Left renal pelvis (tissue), 4 donors: ENCODE measurements around the gene THEMIS. TPM values are rescaled to one million over a fixed set of nuclear protein-coding genes. Genes with fewer than 3 reads are reported as not detected.
"Not testable (repeated sequence)": the region's sequence is repeated elsewhere in the genome, so short reads cannot be mapped to it uniquely, and the experiment has no call there.

Source experiments
- DNase-seq, 4 donors: peaks; one replicate each; pipeline ENCODE4 v3.0.0-alpha.2; 2013; ENCODE audit warnings: low read depth in 4 of 4, low spot score in 3 of 4
- polyA plus RNA-seq, 4 donors: library from polyadenylated mRNA; unstranded; fragments of 120-200 nt; gene quantifications; one replicate each; pipeline ENCODE4 v1.2.1, GENCODE V29; 2013; ENCODE audit not compliant: insufficient read length in 4 of 4

Gene THEMIS
- polyA plus RNA-seq, 4 donors, result 0.06 to 0.16 (median 0.08) TPM; not detected in 1

DNA sequence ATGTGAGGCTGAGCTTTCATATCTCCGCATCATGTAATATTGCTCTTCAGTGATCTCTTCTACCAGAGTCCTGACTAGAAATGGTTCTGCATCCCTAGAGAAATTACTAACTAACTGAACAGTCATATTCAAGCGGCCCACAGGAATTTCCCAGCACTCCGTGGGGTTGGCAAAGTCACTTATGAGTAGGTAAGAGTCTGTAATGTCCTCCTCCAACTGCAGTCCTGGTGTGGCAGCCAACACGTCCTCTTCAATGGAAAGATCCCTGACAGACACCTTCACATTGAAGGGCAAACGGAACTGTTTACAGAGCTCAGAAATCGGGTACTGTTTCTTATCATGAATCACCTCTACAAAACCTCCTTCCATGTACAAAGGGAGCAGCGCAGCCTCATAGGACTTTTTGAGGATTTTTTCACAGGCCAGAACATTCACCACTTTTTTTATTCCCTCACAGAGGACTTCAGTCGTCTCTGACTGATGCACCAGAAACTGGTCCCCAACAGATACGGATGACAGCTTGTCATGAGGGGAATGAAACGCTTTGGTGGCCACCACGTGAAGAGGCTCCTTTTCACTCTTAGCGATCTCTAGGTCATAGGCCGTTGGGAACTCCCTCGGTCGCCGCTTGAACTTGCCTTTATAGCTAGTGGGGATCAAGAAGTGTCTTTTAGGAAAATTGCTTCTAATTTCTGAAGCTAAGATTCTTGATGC is 87.7 kb downstream of the THEMIS start:
- no peak for DNase-seq

DNA sequence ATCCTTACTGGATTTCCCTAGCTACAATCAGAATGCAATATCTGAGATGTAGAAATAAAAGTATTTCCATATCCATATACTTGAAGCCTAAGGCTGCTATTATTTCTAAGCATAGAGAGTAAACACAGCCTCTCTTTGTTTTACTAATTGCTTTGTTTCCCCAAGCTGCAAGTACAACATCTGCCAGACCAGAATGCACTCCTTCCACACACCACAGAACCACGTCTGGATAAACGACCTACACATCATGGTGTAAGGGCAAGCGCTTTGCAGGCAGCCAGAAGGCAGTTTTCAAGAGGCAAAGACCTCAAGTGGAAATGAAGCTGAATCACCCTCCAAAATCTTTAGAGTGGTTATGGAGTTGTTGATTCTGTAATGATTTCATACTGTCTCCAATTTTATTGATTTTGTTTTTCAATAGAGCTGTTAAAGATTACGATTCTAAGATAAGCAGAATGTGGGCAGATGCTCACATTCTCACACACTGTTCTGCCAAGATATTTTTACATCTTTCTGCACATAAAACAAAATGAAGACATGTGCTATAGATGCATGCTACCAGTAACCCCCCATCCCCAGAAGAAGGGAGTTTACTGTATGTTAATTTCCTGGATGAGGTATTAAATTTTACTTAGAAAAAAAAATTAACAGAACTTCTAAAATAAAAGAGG is 88.8 kb downstream of the THEMIS start:
- no peak for DNase-seq

DNA sequence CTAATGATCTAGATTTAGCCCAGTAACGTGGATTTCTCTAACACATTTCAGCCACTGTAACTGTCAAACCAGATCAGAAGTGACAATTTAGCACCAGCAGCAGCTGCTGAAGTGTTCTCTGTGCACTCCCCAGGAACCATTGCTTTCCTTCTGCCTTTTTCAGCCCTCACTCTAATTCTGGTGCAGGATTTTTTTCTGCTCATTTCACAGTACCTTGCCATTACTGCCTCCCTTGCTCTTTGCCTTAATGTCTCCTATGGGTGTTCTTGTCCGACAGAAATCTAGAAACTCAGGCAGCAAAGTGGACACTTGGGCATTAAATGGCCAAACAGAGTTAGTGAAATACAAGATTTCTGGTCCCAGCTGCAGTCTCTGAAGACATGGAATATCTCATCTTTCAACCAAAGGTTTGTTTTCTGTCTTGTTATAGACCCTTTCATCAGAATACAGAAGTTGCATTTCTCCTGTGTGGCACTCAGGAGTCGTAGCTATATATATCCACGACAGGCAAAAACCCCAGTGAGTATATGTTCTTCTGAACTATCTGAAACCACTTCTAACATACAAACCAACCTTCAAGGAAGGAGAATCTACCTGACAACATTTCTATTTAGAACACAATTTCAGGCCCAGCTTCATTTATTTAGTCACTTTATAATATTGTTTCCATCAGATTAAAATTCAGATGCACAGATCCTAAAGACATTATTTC is 92.9 kb downstream of the THEMIS start:
- DNase-seq, result no peak

DNA sequence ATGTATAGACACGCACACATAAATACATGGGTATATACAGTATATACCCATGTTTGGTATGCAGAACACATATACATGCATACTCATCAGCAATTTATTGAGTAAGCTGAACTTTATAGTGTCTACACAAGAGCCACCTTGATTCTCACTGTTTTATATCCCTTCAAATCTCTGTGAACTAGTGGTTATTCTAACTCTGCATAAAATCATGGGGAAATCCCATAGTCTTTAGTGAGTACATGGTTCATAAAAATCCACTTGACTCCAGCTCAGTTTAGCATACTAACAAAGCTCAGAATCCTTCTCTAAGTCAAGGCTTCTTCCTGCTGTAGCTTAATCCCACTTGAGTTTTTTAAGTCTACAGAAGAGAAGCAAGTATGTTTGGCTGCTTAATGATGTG is 104.1 kb downstream of the THEMIS start:
- no peak for DNase-seq

DNA sequence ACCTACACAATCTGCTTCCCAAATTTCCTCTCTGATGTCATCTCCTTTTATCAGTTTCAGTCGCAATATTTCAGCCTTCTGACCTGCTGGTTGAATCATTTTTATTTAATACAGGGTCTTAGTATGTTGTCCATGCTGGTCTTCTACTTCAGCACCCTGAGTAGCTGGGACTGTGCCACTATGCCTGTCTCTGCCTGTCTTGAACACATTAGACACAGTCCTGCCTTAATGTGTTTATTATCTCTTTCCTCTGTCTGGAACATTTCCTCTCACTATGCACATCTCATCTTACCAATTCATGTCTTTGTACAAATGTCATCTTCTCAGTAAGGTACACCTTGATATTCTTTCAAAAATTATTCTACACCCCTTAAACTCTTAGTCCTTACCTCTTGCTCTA is 106.5 kb downstream of the THEMIS start:
- no peak for DNase-seq

DNA sequence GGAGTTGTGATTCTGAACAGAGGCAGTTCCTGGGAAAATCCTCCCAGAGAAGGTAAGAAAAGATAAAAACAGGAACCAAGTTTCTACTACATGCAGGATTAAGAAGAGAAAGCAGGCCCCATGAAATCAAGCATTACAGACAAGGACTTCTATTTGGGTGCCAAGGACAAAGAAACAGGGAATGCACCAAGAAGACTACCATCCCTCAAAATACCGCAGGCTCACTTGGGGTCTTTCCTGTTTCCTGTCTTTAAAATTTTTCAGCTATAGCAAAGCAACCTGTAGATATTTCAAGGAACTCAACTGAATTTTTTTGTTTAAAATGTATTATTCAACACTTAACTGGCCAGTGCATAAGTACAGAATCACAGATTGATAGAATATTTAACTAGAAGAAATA is 107.5 kb downstream of the THEMIS start:
- no peak for DNase-seq

DNA sequence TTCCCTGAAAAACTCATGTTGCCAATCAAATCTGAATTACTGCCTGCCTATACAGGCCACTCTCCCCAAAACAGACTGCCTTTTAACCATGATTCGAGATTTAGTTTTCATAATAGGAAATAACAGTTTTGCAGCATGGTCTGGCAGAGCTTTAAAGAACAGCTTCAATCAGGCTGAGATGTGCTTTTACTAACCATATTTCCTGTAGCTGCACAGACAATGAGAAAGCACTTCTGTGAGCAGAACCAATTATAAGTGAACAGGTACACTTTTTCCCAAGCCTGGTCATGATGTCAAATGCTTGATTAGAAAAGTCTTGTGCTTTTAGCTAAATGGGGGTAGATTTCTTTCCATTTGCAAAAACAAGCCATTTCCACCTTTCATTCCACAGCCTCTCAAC is 108.2 kb downstream of the THEMIS start:
- DNase-seq, result no peak

DNA sequence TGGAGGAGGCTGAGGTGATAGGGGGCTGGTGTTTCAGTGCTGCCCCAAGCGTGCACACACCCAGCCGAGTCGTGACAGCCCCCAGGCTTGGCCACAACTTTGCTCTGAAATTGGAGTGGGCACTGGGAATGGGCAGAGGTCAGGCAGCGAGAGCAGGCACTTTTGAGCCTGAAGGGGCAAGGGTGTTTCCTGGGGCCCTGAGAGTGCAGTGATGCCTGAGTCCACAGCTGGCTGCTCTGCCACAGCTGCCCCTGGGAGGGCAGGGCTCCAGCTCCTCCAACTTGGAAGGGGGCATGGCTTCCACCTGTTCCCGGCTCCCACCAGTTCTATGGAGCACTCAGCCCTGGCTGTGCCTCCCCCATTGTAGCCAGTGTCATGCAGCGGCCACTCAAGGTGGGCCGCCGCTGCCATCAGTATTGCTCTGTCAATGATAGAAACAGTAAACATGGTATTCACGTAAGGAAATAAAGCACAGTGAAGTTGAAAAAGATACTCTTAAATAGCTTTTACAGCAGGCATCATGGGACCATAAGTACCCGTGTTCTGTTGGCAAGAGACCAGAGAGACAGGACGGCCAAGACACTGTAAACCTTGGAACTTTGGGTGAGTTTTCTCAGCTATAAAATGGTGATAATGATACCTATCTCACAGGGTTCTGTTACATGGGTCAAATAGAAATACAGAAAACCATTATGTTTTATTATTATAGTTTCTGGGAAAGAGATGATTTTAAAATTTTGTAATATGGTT is 108.9 kb downstream of the THEMIS start:
- no peak for DNase-seq

DNA sequence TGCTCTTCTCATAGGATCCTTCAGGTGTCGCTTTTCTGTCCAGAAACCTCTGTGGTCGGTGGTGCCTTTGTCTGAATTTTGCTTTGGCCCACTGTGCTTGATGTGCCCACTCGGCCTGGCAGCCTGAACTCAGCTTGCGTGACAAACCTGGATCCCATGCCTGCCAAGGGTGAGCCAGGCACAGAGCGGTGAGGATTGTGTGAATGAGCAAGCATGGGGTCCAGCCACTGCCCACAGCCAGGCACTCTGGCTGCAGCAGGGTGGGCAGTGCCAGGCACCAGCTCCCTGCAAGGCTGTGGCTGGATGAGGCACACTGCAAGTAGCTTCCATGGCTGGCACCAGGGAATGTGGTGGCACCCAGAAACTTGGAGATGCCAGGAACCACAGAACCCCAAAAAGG is 110.3 kb downstream of the THEMIS start:
- no peak for DNase-seq

DNA sequence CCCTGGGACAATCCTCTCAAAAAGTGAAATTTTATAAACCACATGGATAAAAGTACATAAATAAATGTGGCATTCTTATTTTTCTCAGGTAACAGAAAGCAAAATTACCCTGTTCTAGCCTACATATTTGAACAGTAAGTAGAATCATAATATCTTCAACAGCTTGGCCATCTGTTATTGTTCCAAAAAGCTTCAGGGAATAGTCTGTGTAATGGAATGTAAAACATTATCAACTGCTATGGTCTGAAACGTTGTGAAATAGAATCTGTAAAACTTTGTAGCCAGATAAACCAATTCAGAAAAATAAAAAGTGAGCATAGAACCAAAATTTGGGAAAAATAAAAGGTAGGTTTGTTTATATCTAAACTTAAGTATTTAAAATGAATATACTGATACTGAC is 114.7 kb downstream of the THEMIS start:
- DNase-seq, result no peak

DNA sequence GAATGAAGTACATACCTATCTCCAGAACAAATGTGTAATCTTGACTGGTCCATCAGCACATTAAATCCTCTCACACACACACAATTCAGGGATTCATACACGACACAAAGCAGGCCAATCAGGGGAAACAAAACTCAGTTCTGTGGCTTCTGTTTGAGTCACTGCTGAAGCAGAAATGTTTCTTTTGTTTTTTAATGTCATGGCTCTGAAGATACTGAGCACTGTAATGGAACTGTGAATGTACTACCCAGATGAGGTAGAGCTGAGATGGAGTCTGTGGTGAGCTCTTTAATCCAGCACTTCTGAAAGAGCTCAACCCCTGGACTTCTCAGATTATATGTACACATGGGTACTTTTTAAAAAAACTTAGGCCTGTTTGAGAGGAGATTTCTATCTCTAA is 116.4 kb downstream of the THEMIS start:
- no peak for DNase-seq

DNA sequence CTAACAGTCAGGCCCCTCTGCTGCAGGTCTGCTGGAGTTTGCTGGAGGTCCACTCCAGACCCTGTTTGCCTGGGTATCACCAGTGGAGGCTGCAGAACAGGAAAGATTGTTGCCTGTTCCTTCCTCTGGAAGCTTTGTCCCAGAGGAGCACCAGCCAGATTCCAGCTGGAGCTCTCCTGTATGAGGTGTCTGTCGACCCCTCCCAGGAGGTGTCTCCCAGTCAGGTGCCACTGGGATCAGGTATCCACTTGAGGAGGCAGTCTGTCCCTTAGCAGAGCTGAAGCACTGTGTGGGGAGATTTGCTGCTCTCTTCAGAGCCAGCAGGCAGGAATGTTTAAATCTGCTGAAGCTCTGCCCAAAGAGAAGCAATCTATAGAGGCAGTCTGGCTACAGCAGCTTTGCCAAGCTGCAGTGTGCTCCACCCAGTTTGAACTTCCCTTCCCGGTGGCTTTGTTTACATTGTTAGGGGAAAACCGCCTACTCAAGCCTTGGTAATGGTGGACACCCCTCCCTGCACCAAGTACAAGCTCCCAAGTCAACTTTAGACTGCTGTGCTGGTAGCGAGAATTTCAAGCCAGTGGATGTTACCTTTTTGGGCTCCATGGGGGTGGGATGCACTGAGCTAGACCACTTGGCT is 119.1 kb downstream of the THEMIS start:
- not testable (repeated sequence) for DNase-seq

DNA sequence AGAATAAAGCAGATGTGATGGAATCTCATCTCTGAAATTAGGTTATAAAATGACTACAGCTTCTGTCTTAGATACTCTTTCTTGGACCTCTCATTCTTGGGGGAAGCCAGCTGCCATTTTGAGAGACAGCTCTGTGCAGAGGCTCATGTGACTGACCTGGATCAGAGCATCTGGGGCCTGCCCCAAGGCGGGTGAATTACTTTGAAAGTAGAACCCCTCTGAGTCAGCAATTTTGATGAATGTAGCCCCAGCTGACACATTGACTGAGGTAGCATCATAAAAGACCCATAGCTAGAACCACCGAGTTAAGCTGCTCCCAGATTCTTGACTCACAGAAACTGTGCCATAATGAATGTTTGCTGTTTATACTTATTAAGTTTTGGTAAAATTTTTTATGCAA is 124.5 kb downstream of the THEMIS start:
- DNase-seq, result no peak

DNA sequence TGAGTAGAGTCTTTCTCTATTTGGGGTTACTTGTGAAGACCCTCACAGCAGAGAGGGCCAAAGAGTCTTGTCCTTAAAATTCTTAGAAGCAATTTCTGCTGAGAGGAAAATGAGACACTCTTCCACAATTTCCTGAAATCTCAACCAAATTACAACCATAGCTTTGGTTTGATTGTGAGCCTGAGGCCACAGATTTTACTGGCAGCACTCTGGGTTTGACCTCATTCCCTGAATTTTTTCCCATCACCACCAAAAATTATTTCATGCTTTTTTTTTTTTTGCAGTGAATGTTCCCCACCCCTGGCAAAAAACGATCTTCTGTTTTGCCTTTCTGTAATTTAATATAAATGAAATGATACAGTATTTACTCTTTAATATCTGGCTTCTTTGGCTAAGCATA is 125.5 kb downstream of the THEMIS start:
- DNase-seq, result no peak

DNA sequence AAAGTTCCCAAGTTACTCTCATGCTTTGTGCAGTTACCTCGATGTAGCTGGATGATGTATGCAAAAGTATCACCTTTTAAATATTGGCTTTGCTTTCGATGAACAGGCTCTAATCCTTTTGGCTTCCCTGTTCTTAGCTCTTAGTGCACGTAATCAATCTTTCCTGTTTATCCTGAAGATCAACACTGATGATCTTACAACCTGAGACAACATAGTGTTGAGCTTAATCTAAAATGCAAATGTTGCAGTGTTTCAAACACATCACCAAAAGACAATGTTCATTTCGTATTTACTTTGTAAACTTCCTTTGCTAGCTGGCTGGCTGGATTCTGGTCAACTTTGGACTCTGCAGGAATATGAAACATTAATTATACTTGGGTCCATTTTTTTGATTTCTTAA is 132.1 kb downstream of the THEMIS start:
- no peak for DNase-seq

DNA sequence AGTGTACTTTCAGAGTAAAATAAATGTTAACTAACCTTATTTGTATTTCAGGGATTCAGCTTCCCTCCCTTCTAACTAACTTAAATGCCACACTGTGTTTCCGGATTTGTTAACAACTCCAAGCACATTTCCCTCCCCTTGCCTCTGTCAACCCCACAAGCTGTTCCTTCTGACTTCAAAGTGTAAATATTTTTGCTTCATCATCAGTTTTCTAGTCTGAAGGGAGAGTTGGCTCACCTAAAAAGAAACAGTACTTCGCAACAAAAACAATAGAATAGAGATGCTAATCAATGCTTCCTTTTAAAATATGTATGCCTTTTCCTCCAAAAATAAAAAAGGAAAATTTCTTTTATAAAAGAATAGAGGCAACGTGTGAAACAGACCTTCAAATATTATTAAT is 132.6 kb downstream of the THEMIS start:
- no peak for DNase-seq

DNA sequence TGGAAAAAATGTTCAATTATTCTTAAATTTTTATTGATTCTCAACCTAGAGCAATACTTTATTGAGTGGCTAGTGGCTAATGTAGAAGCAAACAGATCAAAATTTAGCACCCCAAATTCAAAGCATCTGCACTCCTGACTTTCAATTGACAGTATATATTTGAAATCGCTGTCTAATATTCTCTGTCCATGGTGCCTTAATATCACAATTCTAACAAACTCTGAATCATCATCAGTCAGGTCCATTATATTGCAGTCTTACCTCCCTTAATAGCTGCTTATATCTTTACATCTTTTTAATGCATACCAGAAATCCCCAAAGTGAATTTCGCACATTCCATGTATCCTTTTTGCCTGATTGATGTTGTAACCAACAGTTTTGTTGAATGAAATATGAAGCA is 134.9 kb downstream of the THEMIS start:
- no peak for DNase-seq

DNA sequence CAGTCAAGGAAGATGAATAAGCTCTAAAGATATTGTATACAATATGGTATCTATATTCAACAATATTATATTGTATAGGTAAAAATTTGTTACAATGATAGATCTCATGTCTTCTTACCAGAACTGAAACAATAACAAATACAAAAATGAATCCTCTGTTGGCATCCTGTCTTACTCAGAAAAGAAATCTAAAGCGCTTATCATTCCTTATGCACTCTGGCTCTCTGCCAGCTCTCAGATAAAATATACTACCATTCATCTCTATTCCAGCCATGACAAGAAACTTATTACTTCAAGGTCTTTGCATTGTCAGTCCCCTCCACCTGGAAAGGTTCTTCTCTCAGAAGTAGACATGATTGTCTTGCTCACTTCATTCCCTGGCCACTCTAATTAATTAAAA is 138.6 kb downstream of the THEMIS start:
- no peak for DNase-seq

DNA sequence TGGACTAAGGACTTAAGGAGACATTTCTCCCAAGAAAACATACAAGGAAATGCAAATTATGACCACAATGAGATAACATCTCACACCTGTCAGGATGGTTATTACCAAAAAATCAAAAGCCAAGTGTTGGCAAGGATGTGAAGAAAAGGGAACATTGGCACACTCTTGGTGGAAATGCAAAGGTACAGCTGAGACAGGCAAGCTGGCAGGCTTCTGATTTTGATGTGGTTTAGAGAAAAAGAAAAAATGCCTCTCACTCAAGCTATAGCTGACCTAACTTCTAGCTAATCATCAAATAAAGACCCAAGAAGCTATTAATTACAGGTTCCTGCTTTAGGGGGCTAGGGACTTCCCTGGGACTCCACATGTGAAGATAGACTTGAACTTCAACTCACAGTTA is 139.8 kb downstream of the THEMIS start:
- no peak for DNase-seq

DNA sequence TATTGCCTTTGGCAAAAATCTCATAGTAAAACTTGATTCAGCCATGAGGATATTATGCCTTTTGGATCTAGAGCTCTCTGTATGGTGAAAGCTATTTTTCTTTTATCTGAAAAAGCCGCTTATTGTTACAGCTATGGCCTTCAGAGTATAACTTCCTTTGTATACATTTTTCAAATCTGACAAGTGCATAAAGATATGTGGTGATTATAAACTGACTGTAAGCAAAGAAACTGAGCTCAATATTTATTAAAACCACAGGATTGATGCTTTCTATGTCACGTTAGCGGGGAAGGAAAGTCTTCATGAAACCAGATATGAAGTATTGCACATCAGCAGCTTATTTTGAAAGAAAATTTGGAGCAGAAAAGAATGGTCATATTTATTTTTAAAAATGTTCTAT is 151.8 kb downstream of the THEMIS start:
- no peak for DNase-seq

DNA sequence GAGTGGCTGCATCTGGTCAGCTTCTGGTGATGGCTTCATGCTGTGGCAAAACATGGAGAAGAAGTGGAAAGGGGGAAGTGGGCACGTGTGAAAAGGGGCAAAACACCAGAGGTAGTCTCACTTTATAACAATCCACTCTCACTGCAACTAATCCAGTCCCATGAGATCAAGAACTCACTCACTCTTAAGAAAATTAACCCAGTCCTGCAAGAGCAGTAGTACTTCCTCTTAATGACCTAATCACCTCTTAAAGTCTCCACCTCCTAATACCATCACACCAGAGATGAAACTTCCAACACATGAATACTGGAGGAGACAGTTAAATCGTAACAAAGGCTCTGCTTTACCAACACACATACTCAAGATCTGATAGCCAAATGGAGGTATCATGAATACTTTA is 152.6 kb downstream of the THEMIS start:
- DNase-seq, result no peak
